HepG2 (cell line): Measurements from ENCODE around the gene CSTF1. TPM values are rescaled to one million over a fixed set of nuclear protein-coding genes. Genes with fewer than 3 reads are reported as not detected.

ENCODE experiments used
- AGO1 ChIP-seq: fragments of 200-400 bp; formaldehyde crosslinking; IDR thresholded peaks from 2 replicates; pipeline ENCODE4 v1.6.1; 2017; ENCODE audit warnings: mild to moderate bottlenecking, low read depth, low read length, moderate library complexity; ENCODE audit not compliant: poor library complexity, severe bottlenecking
- ATF5 ChIP-seq: sonication (generic); formaldehyde crosslinking; IDR thresholded peaks from 2 replicates; pipeline ENCODE4 v1.4.0; 2020; ENCODE audit warnings: mild to moderate bottlenecking, low read depth, missing genetic modification reagents
- ATF7 ChIP-seq, 2 experiments: fragments of 450-650 bp in 1 of 2; sonication (generic) in 1 of 2; formaldehyde crosslinking in 1 of 2; IDR thresholded peaks; 2 replicates each; pipeline versions ENCODE4 v1.4.0 to v1.6.1; 2016 to 2020; ENCODE audit warnings: antibody characterized with exemption in 1 of 2, mild to moderate bottlenecking in 1 of 2, missing genetic modification reagents in 1 of 2
- CC2D1A ChIP-seq: sonication (generic); formaldehyde crosslinking; IDR thresholded peaks from 2 replicates; pipeline ENCODE4 v1.8.1; 2023; ENCODE audit warnings: mild to moderate bottlenecking, missing genetic modification reagents
- CREB1 ChIP-seq, 2 experiments: fragments of 450-650 bp in 1 of 2; IDR thresholded peaks; 2 replicates each; pipeline ENCODE4 v1.6.1; 2016 to 2017; ENCODE audit warnings: control low read depth in 1 of 2, mild to moderate bottlenecking in 1 of 2, missing compliant biosample characterization in 1 of 2, missing genetic modification characterization in 1 of 2
- GTF2F1 ChIP-seq: fragments of 150-350 bp; IDR thresholded peaks from 2 replicates; pipeline ENCODE4 v1.6.1; 2014; ENCODE audit warnings: low read length
- MED13 ChIP-seq: sonication (generic); formaldehyde crosslinking; IDR thresholded peaks from 2 replicates; pipeline ENCODE4 v1.5.0; 2020; ENCODE audit warnings: missing genetic modification reagents
- NFRKB ChIP-seq: fragments of 450-650 bp; IDR thresholded peaks from 2 replicates; pipeline ENCODE4 v1.6.1; 2017
- NKX3-1 ChIP-seq: sonication (generic); formaldehyde crosslinking; IDR thresholded peaks from 2 replicates; pipeline ENCODE4 v1.5.0; 2020; ENCODE audit warnings: missing genetic modification reagents
- SAP130 ChIP-seq: IDR thresholded peaks from 2 replicates; pipeline ENCODE4 v1.6.1; 2016; ENCODE audit warnings: low read depth
- ZNF124 ChIP-seq: sonication (generic); formaldehyde crosslinking; IDR thresholded peaks from 2 replicates; pipeline ENCODE4 v1.4.0; 2020; ENCODE audit warnings: missing genetic modification reagents
- ZNF235 ChIP-seq: sonication (generic); formaldehyde crosslinking; IDR thresholded peaks from 2 replicates; pipeline ENCODE4 v1.8.1; 2023; ENCODE audit warnings: mild to moderate bottlenecking, missing genetic modification reagents, borderline replicate concordance
- ZNF318 ChIP-seq: sonication (generic); formaldehyde crosslinking; IDR thresholded peaks from 2 replicates; pipeline ENCODE4 v1.4.0; 2020; ENCODE audit warnings: mild to moderate bottlenecking, missing genetic modification reagents
- polyA plus RNA-seq, 8 experiments: library from polyadenylated mRNA; depleted of rRNA in 3 of 8; stranded (reverse) in 7 of 8; unstranded in 1 of 8; fragments of >200 nt; fragmentation: Illumina TruSeq in 4 of 8; extraction: Trizol in 4 of 8; gene quantifications; 2 replicates each; pipeline versions ENCODE4 v1.2.1 to v1.2.3, GENCODE V29; 2011 to 2016; ENCODE audit warnings: low read depth in 4 of 8, missing spikeins in 1 of 8, mixed read lengths in 1 of 8; ENCODE audit not compliant: insufficient read depth in 1 of 8
- total RNA-seq, 5 experiments: library from RNA; depleted of rRNA; stranded (reverse); fragments of >200 nt; fragmentation: Illumina TruSeq; extraction: Trizol; gene quantifications; 2 replicates each; pipeline ENCODE4 v1.2.3, GENCODE V29; 2016; ENCODE audit warnings: low read depth in 1 of 5
- TF ChIP-seq, protein P1 (sequence below): sonication (generic); formaldehyde crosslinking; IDR thresholded peaks from 2 replicates; pipeline ENCODE4 v1.8.0; 2022; ENCODE audit warnings: missing genetic modification reagents, mild to moderate bottlenecking, inconsistent platforms, borderline replicate concordance
- TF ChIP-seq, protein P2 (sequence below): sonication (generic); formaldehyde crosslinking; IDR thresholded peaks from 2 replicates; pipeline ENCODE4 v1.9.0; 2021; ENCODE audit warnings: missing genetic modification reagents, borderline replicate concordance

CSTF1 gene
- total and polyA plus RNA-seq, 2 of the 13 experiments (the other 11 are each of a cell fraction or from before 2014, with no cell fraction given): 70.9 to 100 TPM

GRCh38 chr20:56359212-56360132 is 33.0 kb upstream of the CSTF1 start (continued):
- no peak for TF ChIP-seq ZNF318 (CRISPR knock-in tag)
- TF ChIP-seq CC2D1A (CRISPR knock-in tag): no peak; the same call in 1 of the 2 replicates
- no peak for TF ChIP-seq NFRKB
- no peak for TF ChIP-seq ZNF124 (CRISPR knock-in tag)
- TF ChIP-seq, protein P1, sequence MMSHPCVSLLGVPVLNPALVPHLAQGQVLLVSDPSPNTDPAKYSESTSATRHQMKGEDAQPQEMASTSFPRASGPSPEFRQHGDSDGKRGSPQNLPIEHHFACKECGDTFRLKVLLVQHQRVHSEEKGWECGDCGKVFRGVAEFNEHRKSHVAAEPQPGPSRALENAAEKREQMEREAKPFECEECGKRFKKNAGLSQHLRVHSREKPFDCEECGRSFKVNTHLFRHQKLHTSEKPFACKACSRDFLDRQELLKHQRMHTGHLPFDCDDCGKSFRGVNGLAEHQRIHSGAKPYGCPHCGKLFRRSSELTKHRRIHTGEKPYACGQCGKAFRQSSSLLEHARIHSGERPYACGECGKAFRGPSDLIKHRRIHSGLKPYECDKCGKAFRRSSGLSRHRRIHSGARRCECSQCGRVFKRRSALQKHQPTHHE (CRISPR knock-in tag): no peak
- no peak for TF ChIP-seq CREB1 (IDR thresholded peaks at IDR 0.05)
- TF ChIP-seq CREB1 (CRISPR knock-in tag; IDR thresholded peaks at IDR 0.05): no peak
- TF ChIP-seq ATF5: 0 out of 2 replicates have a peak, but pooled peaks have one; percentile 32
- no peak for TF ChIP-seq AGO1
- 0 out of 2 replicates have a peak, but pooled peaks have one; percentile 40 for TF ChIP-seq ZNF235
- TF ChIP-seq SAP130: peak; percentile 71
- no peak for TF ChIP-seq NKX3-1 (CRISPR knock-in tag)
- TF ChIP-seq GTF2F1: no peak
- peak; percentile 35; the same call in 1 of the 2 replicates for TF ChIP-seq MED13 (CRISPR knock-in tag)
- TF ChIP-seq ATF7 (IDR thresholded peaks at IDR 0.05): no peak
- no peak; the same call in 1 of the 2 replicates for TF ChIP-seq ATF7 (CRISPR knock-in tag; IDR thresholded peaks at IDR 0.05)
- TF ChIP-seq, protein P2, sequence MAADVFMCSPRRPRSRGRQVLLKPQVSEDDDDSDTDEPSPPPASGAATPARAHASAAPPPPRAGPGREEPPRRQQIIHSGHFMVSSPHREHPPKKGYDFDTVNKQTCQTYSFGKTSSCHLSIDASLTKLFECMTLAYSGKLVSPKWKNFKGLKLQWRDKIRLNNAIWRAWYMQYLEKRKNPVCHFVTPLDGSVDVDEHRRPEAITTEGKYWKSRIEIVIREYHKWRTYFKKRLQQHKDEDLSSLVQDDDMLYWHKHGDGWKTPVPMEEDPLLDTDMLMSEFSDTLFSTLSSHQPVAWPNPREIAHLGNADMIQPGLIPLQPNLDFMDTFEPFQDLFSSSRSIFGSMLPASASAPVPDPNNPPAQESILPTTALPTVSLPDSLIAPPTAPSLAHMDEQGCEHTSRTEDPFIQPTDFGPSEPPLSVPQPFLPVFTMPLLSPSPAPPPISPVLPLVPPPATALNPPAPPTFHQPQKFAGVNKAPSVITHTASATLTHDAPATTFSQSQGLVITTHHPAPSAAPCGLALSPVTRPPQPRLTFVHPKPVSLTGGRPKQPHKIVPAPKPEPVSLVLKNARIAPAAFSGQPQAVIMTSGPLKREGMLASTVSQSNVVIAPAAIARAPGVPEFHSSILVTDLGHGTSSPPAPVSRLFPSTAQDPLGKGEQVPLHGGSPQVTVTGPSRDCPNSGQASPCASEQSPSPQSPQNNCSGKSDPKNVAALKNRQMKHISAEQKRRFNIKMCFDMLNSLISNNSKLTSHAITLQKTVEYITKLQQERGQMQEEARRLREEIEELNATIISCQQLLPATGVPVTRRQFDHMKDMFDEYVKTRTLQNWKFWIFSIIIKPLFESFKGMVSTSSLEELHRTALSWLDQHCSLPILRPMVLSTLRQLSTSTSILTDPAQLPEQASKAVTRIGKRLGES: no peak
